G401 (cell line): Measurements from ENCODE around the gene MAGI2. TPM values are rescaled to one million over a fixed set of nuclear protein-coding genes. Genes with fewer than 3 reads are reported as not detected.
"Not testable (repeated sequence)": the region's sequence is repeated elsewhere in the genome, so short reads cannot be mapped to it uniquely, and the experiment has no call there.

ENCODE experiments used
- DNase-seq: peaks from one replicate; pipeline ENCODE4 v3.0.0-alpha.2; 2015; ENCODE audit warnings: low spot score
- in situ Hi-C: cut with HindIII; loops from 2 replicates; pipeline ENCODE4 v1.10.0; 2016; ENCODE audit warnings: low sequenced_read_pairs, mixed read lengths
- total RNA-seq: library from RNA; depleted of rRNA; stranded (reverse); fragments of >200 nt; shearing (Covaris generic); gene quantifications from 2 replicates; pipeline ENCODE4 v1.2.3, GENCODE V29; 2014

Gene MAGI2
- total RNA-seq, 1 experiment from 2014 or later, result not detected

GRCh38 chr7:78296046-78296597 is 1157.3 kb downstream of the MAGI2 start:
- in situ Hi-C loops, result no loop called here
- DNase-seq, result no peak

GRCh38 chr7:78289471-78289870 is 1164.0 kb downstream of the MAGI2 start:
- DNase-seq, in situ Hi-C loops: not testable (repeated sequence)

- in situ Hi-C loops, result no loop called here
Measured at GRCh38 chr7:78284945-78285344, 1168.5 kb downstream of the MAGI2 start.

GRCh38 chr7:78280276-78280675 is 1173.2 kb downstream of the MAGI2 start:
- in situ Hi-C loops, result no loop called here
- DNase-seq, result no peak

More at GRCh38 chr7:78284945-78285344, 1168.5 kb downstream of the MAGI2 start:
- DNase-seq, result peak; percentile 38

- no peak for DNase-seq
- in situ Hi-C loops, result no loop called here
Measured at GRCh38 chr7:78279457-78279856, 1174.0 kb downstream of the MAGI2 start.

GRCh38 chr7:78279032-78279431 is 1174.4 kb downstream of the MAGI2 start:
- DNase-seq, result no peak
- in situ Hi-C loops, result no loop called here

GRCh38 chr7:78267141-78267540 is 1186.3 kb downstream of the MAGI2 start:
- DNase-seq, result no peak
- in situ Hi-C loops, result no loop called here

GRCh38 chr7:78265486-78265885 is 1188.0 kb downstream of the MAGI2 start:
- in situ Hi-C loops, result no loop called here
- DNase-seq, result no peak

GRCh38 chr7:78265071-78265470 is 1188.4 kb downstream of the MAGI2 start:
- in situ Hi-C loops, result no loop called here
- no peak for DNase-seq

GRCh38 chr7:78264105-78264504 is 1189.4 kb downstream of the MAGI2 start:
- DNase-seq, result no peak
- in situ Hi-C loops, result no loop called here

- in situ Hi-C loops, result no loop called here
- no peak for DNase-seq
Measured at GRCh38 chr7:78261739-78262138, 1191.7 kb downstream of the MAGI2 start.

- in situ Hi-C loops, result no loop called here
- DNase-seq, result no peak
Measured at GRCh38 chr7:78261302-78261701, 1192.2 kb downstream of the MAGI2 start.

- no peak for DNase-seq
- in situ Hi-C loops, result no loop called here
Measured at GRCh38 chr7:78260826-78261225, 1192.6 kb downstream of the MAGI2 start.

GRCh38 chr7:78254726-78255055 is 1198.8 kb downstream of the MAGI2 start:
- no peak for DNase-seq
- in situ Hi-C loops, result no loop called here

- peak; percentile 7 for DNase-seq
- in situ Hi-C loops, result no loop called here
Measured at GRCh38 chr7:78253850-78254725, 1199.4 kb downstream of the MAGI2 start.

GRCh38 chr7:78248867-78249266 is 1204.6 kb downstream of the MAGI2 start:
- in situ Hi-C loops, result no loop called here
- DNase-seq, result no peak

- no peak for DNase-seq
- in situ Hi-C loops, result no loop called here
Measured at GRCh38 chr7:78247910-78248689, 1205.4 kb downstream of the MAGI2 start.

- DNase-seq, in situ Hi-C loops: not testable (repeated sequence)
Measured at GRCh38 chr7:78240179-78240578, 1213.3 kb downstream of the MAGI2 start.

GRCh38 chr7:78234634-78235033 is 1218.8 kb downstream of the MAGI2 start:
- no peak for DNase-seq
- in situ Hi-C loops, result no loop called here

- DNase-seq, result no peak
- in situ Hi-C loops, result no loop called here
Measured at GRCh38 chr7:78232806-78233205, 1220.7 kb downstream of the MAGI2 start.
